Choroid plexus epithelial cell (primary cell): ENCODE measurements around the gene IMMP2L.

Experiments used
- DNase-seq: peaks from one replicate; pipeline ENCODE4 v3.0.0-alpha.2; 2010; ENCODE audit warnings: low read depth
- H3K4me3 ChIP-seq: 2 replicates; pipeline ENCODE4 v1.5.1; 2011; ENCODE audit warnings: low read depth, mild to moderate bottlenecking, control low read depth, low read length, moderate library complexity
- CTCF ChIP-seq: conservative IDR thresholded peaks from 2 replicates; pipeline ENCODE4 v1.5.1; 2011; ENCODE audit warnings: low read depth, mild to moderate bottlenecking, control low read depth, inconsistent platforms, low read length, moderate library complexity

IMMP2L gene

GRCh38 chr7:111517549-111517951 lies 44.7 kb downstream of the IMMP2L start:
- H3K4me3 ChIP-seq, result no peak overlapping the region
- TF ChIP-seq CTCF, result no peak
- no peak for DNase-seq

GRCh38 chr7:111516612-111517011 lies 45.7 kb downstream of the IMMP2L start:
- no peak for DNase-seq
- no peak overlapping the region for H3K4me3 ChIP-seq
- TF ChIP-seq CTCF, result no peak

GRCh38 chr7:111513566-111513965 lies 48.7 kb downstream of the IMMP2L start:
- no peak for DNase-seq
- no peak overlapping the region for H3K4me3 ChIP-seq
- no peak for TF ChIP-seq CTCF

- TF ChIP-seq CTCF, result no peak
- H3K4me3 ChIP-seq, result no peak overlapping the region
- no peak for DNase-seq
Measured at GRCh38 chr7:111511845-111512244, 50.4 kb downstream of the IMMP2L start.

- no peak overlapping the region for H3K4me3 ChIP-seq
- no peak for TF ChIP-seq CTCF
- DNase-seq, result no peak
Measured at GRCh38 chr7:111510584-111511378, 51.5 kb downstream of the IMMP2L start.

GRCh38 chr7:111510062-111510461 lies 52.2 kb downstream of the IMMP2L start:
- no peak overlapping the region for H3K4me3 ChIP-seq
- no peak for DNase-seq
- TF ChIP-seq CTCF, result no peak

GRCh38 chr7:111509288-111509687 lies 53.0 kb downstream of the IMMP2L start:
- H3K4me3 ChIP-seq, result no peak overlapping the region
- no peak for TF ChIP-seq CTCF
- no peak for DNase-seq
